Parathyroid adenoma (tissue), 2 donors: ENCODE results near the gene LY9.

Experiments used
- H2AFZ ChIP-seq: fragments of 300-600 bp; sonication (generic); one replicate; pipeline ENCODE4 v1.7.0; 2017; ENCODE audit warnings: antibody characterized with exemption, mild to moderate bottlenecking
- H3K27ac ChIP-seq: fragments of 300-600 bp; sonication (generic); one replicate; pipeline ENCODE4 v1.7.0; 2017
- H3K27me3 ChIP-seq: fragments of 300-600 bp; sonication (generic); one replicate; pipeline ENCODE4 v1.7.0; 2017; ENCODE audit warnings: low read length; ENCODE audit not compliant: control insufficient read depth, insufficient read depth
- H3K36me3 ChIP-seq: fragments of 300-600 bp; sonication (generic); one replicate; pipeline ENCODE4 v1.7.0; 2017; ENCODE audit warnings: low read length; ENCODE audit not compliant: control insufficient read depth, insufficient read depth
- H3K4me1 ChIP-seq: fragments of 300-600 bp; sonication (generic); one replicate; pipeline ENCODE4 v1.7.0; 2017; ENCODE audit warnings: control low read depth
- H3K4me2 ChIP-seq: fragments of 300-600 bp; sonication (generic); one replicate; pipeline ENCODE4 v1.7.0; 2017; ENCODE audit warnings: low read length
- H3K4me3 ChIP-seq: fragments of 300-600 bp; sonication (generic); one replicate; pipeline ENCODE4 v1.7.0; 2017; ENCODE audit warnings: low read depth, low read length
- H3K79me2 ChIP-seq: fragments of 300-600 bp; sonication (generic); one replicate; pipeline ENCODE4 v1.7.0; 2017; ENCODE audit warnings: control low read depth
- H3K9ac ChIP-seq: fragments of 300-600 bp; sonication (generic); one replicate; pipeline ENCODE4 v1.7.0; 2017; ENCODE audit warnings: mild to moderate bottlenecking
- H3K9me3 ChIP-seq: fragments of 300-600 bp; sonication (generic); one replicate; pipeline ENCODE4 v1.7.0; 2017; ENCODE audit warnings: low read length; ENCODE audit not compliant: control insufficient read depth
- CTCF ChIP-seq: fragments of 300-600 bp; sonication (generic); IDR thresholded peaks from one replicate; pipeline ENCODE4 v1.7.0; 2017; ENCODE audit warnings: antibody characterized with exemption, mild to moderate bottlenecking
- donor health status: primary hyperparathyroidism.

LY9 gene

GRCh38 chr1:160818207-160818937 is 22.4 kb downstream of the LY9 start:
- Histone ChIP-seq H3K79me2 (no peaks in the 10 kb centered on the region), H3K4me2 (no peak overlapping the region), H3K4me1 (no peaks in the 10 kb centered on the region), H3K27ac (no peak overlapping the region), H3K36me3 (no peaks in the 10 kb centered on the region), H3K4me3 (no peak overlapping the region), H2AFZ (no peak overlapping the region), H3K27me3 (no peaks in the 10 kb centered on the region), H3K9me3 (no peaks in the 10 kb centered on the region), H3K9ac (no peak overlapping the region)
- no peak for TF ChIP-seq CTCF

GRCh38 chr1:160819186-160819585 is 23.2 kb downstream of the LY9 start:
- no peaks in the 10 kb centered on the region for H3K79me2 ChIP-seq
- no peak overlapping the region for H3K4me3 ChIP-seq
- no peaks in the 10 kb centered on the region for H3K4me1 ChIP-seq
- H2AFZ ChIP-seq: no peak overlapping the region
- H3K36me3 ChIP-seq: no peaks in the 10 kb centered on the region
- H3K9ac ChIP-seq: no peak overlapping the region
- H3K4me2 ChIP-seq: no peak overlapping the region
- no peaks in the 10 kb centered on the region for H3K9me3 ChIP-seq
- no peak for TF ChIP-seq CTCF
- H3K27ac ChIP-seq: no peak overlapping the region
- H3K27me3 ChIP-seq: no peaks in the 10 kb centered on the region

- Histone ChIP-seq H3K9ac (no peak overlapping the region), H3K4me1 (no peaks in the 10 kb centered on the region), H3K27me3 (no peaks in the 10 kb centered on the region), H2AFZ (no peak overlapping the region), H3K36me3 (no peaks in the 10 kb centered on the region), H3K79me2 (no peaks in the 10 kb centered on the region), H3K27ac (no peak overlapping the region), H3K9me3 (no peaks in the 10 kb centered on the region), H3K4me2 (no peak overlapping the region), H3K4me3 (no peak overlapping the region)
- TF ChIP-seq CTCF: no peak
Measured at GRCh38 chr1:160821627-160822026, 25.7 kb downstream of the LY9 start.

GRCh38 chr1:160823296-160823695 is 27.3 kb downstream of the LY9 start:
- Histone ChIP-seq H3K9me3 (no peaks in the 10 kb centered on the region), H2AFZ (no peak overlapping the region), H3K36me3 (no peaks in the 10 kb centered on the region), H3K79me2 (no peaks in the 10 kb centered on the region), H3K27me3 (no peaks in the 10 kb centered on the region), H3K27ac (no peak overlapping the region), H3K9ac (no peak overlapping the region), H3K4me1 (no peaks in the 10 kb centered on the region), H3K4me3 (no peak overlapping the region), H3K4me2 (no peak overlapping the region)
- no peak for TF ChIP-seq CTCF

- no peak for TF ChIP-seq CTCF
- no peak overlapping the region for H3K4me2 ChIP-seq
- H3K79me2 ChIP-seq: no peaks in the 10 kb centered on the region
- no peak overlapping the region for H2AFZ ChIP-seq
- H3K4me1 ChIP-seq: no peaks in the 10 kb centered on the region
- H3K27ac ChIP-seq: no peak overlapping the region
- H3K9ac ChIP-seq: no peak overlapping the region
- H3K4me3 ChIP-seq: no peak overlapping the region
- no peaks in the 10 kb centered on the region for H3K36me3 ChIP-seq
- no peaks in the 10 kb centered on the region for H3K27me3 ChIP-seq
- no peaks in the 10 kb centered on the region for H3K9me3 ChIP-seq
Measured at GRCh38 chr1:160826546-160826945, 30.6 kb downstream of the LY9 start.
